Naive thymus-derived CD8-positive, alpha-beta T cell (primary cell): ENCODE results near the gene COL7A1. TPM values are rescaled to one million over a fixed set of nuclear protein-coding genes. Genes with fewer than 3 reads are reported as not detected.
A peak's percentile ranks its signal among the peaks of the same experiment; 100 is the strongest.

Source experiments
- ATAC-seq, 2 donors: fragments of 150-1000 bp; cut with Tn5 transposase in 1 of 2; sonication (Bioruptor Pico), chemical (Tn5 transposase) in 1 of 2; 1 replicate in 1 of 2; 2 replicates in 1 of 2; pipeline ENCODE4 v1.10.0; 2021; ENCODE audit warnings: mild to moderate bottlenecking in 2 of 2, moderate library complexity in 2 of 2
- POLR2A ChIA-PET: fragments of 350-600 bp; sonication (Branson Sonifier 250); formaldehyde crosslinking; loops from one replicate; lab custom pipeline; 2021; ENCODE audit warnings: antibody characterized with exemption; lab: Charles Lee
- DNase-seq, 10 donors: peaks; one replicate each; pipeline versions ENCODE4 v3.0.0 to v3.0.0-alpha.2; 2020 to 2022
- H3K27ac Mint-ChIP-seq, 10 donors: one replicate each; pipeline ENCODE4 v1.8.0; 2020 to 2022; ENCODE audit warnings: mild to moderate bottlenecking in 10 of 10, mixed read lengths in 10 of 10, moderate library complexity in 4 of 10, inconsistent platforms in 1 of 10
- H3K27me3 Mint-ChIP-seq, 5 donors: one replicate each; pipeline ENCODE4 v1.8.0; 2021 to 2022; ENCODE audit warnings: mixed read lengths in 5 of 5
- H3K36me3 Mint-ChIP-seq, 3 donors: one replicate each; pipeline ENCODE4 v1.8.0; 2020 to 2022; ENCODE audit warnings: mixed read lengths in 3 of 3, mild to moderate bottlenecking in 2 of 3, inconsistent platforms in 1 of 3
- H3K4me1 Mint-ChIP-seq, 4 donors: one replicate each; pipeline ENCODE4 v1.8.0; 2021 to 2022; ENCODE audit warnings: mixed read lengths in 4 of 4
- H3K4me3 Mint-ChIP-seq, 10 donors: one replicate each; pipeline ENCODE4 v1.8.0; 2020 to 2022; ENCODE audit warnings: mild to moderate bottlenecking in 10 of 10, mixed read lengths in 10 of 10, moderate library complexity in 6 of 10, inconsistent platforms in 1 of 10
- H3K9me3 Mint-ChIP-seq, 9 donors: one replicate each; pipeline ENCODE4 v1.8.0; 2020 to 2022; ENCODE audit warnings: mixed read lengths in 9 of 9, mild to moderate bottlenecking in 3 of 9, inconsistent platforms in 1 of 9, moderate library complexity in 1 of 9
- polyA plus RNA-seq, 3 donors: library from polyadenylated mRNA; unstranded; fragments of 300-500 nt; fragmentation: Illumina TruSeq; gene quantifications; one replicate each; pipeline ENCODE4 v1.2.3, GENCODE V29; 2021
- total RNA-seq, 8 experiments: library from RNA in 2 of 8; stranded (reverse) in 2 of 8; gene quantifications; one replicate each; pipeline ENCODE4 v1.2.3 and lab custom pipeline; 2021 to 2026

The COL7A1 gene
- total and polyA plus RNA-seq, 5 experiments from 2014 or later: 0.27 to 1.8 (median 1.6) TPM; not detected in 2

- H3K9me3 Mint-ChIP-seq: no peaks in the 10 kb centered on the region
- H3K27ac Mint-ChIP-seq: peak overlapping the region in 7 of 10 donors; percentile 9 to 74 (median 37)
- H3K36me3 Mint-ChIP-seq: no peaks in the 10 kb centered on the region
- H3K27me3 Mint-ChIP-seq: no peaks in the 10 kb centered on the region
- DNase-seq (no peak), ATAC-seq (no peak)
- peaks cover 0 to 11% (median 2%) of the 10 kb centered on the region in 4 donors for H3K4me1 Mint-ChIP-seq
- H3K4me3 Mint-ChIP-seq: no peak overlapping the region
- POLR2A ChIA-PET: no interaction called here
Observed at GRCh38 chr3:48565591-48566400, 29.3 kb downstream of the COL7A1 start.

- no peak for ATAC-seq
Observed at GRCh38 chr3:48565186-48565585, 29.9 kb downstream of the COL7A1 start.

DNA sequence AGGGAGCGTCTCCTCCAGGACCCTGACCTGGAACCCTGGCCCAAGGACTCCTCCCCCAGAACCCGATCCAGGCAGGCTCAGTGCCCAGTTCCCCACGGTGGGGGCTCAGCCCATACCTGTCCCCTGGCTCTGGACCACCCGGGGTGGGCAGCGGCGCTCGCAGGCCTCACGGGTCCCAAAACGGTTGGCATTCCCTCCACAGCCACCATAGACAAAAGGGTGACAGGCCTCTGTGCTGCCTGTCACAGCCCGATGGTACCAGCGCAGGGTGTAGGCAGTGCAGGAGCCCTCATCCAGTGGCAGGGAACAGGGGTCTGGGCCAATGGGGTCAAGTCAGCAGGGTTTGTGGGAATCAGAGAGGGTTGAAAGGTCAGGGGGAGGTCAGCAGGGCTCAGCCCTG is 30.5 kb downstream of the COL7A1 start:
- Mint-ChIP-seq H3K27ac (no peak overlapping the region), H3K4me1 (peaks cover 0 to 19% (median 4%) of the 10 kb centered on the region in 4 donors), H3K9me3 (no peaks in the 10 kb centered on the region), H3K36me3 (no peaks in the 10 kb centered on the region), H3K4me3 (no peak overlapping the region), H3K27me3 (no peaks in the 10 kb centered on the region)
- ATAC-seq (no peak), DNase-seq (no peak)
- POLR2A ChIA-PET: no interaction called here

More at GRCh38 chr3:48565186-48565585, 29.9 kb downstream of the COL7A1 start:
- no peak overlapping the region for H3K4me3 Mint-ChIP-seq
- DNase-seq: no peak
- POLR2A ChIA-PET: no interaction called here
- peaks cover 0 to 16% (median 2%) of the 10 kb centered on the region in 4 donors for H3K4me1 Mint-ChIP-seq
- no peaks in the 10 kb centered on the region for H3K9me3 Mint-ChIP-seq
- no peaks in the 10 kb centered on the region for H3K27me3 Mint-ChIP-seq
- H3K27ac Mint-ChIP-seq: peak overlapping the region in 5 of 10 donors; percentile 9 to 74 (median 16)
- H3K36me3 Mint-ChIP-seq: no peaks in the 10 kb centered on the region

DNA sequence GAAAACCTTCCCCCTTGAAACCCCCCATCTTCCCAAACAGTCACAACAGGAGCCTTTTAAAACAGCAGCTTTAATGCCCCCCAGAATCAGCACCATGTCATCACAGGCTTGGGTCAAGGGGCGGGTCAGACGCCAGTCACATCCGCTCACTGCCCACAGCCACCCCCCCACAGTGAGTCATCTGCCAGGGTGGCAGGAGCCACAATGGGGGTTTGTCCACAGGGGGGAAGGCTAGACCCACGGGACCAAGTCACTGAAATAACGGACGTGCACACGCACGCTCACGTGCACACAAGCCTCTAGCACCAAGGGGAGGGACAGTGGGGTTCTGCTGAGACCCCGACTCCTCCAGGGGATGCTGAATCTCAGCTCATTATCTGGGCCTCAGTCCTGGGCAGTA is 31.1 kb downstream of the COL7A1 start:
- no peak for ATAC-seq

DNA sequence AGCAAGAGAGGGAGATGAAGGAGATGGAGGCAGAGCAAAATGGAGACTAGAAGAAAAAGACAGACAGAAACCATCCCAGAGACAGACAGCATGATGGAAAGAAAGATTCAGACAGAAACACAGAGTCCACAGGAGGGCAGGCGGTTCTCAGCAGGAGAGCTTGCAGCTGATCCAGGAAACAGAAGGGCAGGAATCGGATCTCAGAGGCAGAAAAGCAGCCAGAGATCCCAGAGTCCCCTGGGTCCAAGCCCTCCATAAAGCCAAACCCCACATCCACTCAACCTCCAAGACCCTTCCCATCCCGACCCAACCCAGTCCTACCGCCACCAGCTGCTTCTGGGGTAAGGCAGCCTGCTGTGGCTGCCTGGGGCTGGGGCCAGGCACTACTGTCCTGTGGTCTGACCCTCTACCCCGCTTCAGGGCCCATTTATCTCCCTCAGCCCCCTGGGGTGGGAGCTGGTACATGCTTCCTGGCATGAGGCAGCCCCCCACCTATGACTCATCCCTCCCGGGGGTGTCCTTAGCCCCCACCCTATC is 31.7 kb downstream of the COL7A1 start, which contains the start of gene UCN2:
UCN2 (minus strand) TSS at position 400 of the 537 bp plus-strand sequence. CDS start 657 bp downstream, outside the sequence.
- ATAC-seq: no peak
- Mint-ChIP-seq H3K4me3 (no peak within 1 kb of the TSS), H3K4me1 (peaks cover 5 to 30% (median 8%) of the 10 kb centered on the region in 4 donors), H3K9me3 (no peaks in the 10 kb centered on the region), H3K27me3 (no peaks in the 10 kb centered on the region), H3K36me3 (no peaks in the 10 kb centered on the region), H3K27ac (peak within 1 kb of the TSS in 3 of 10 donors; percentile 33 to 53 (median 45))
- POLR2A ChIA-PET: no interaction called here
- DNase-seq: no peak

More for the DNA sequence above, 31.1 kb downstream of the COL7A1 start:
- POLR2A ChIA-PET: no interaction called here
- Mint-ChIP-seq H3K4me1 (peaks cover 0 to 24% (median 4%) of the 10 kb centered on the region in 4 donors), H3K27ac (peak overlapping the region in 1 of 10 donors; percentile 33), H3K4me3 (no peak overlapping the region), H3K36me3 (no peaks in the 10 kb centered on the region), H3K9me3 (no peaks in the 10 kb centered on the region), H3K27me3 (no peaks in the 10 kb centered on the region)
- peak in 2 of 10 donors; percentile 15 for DNase-seq

DNA sequence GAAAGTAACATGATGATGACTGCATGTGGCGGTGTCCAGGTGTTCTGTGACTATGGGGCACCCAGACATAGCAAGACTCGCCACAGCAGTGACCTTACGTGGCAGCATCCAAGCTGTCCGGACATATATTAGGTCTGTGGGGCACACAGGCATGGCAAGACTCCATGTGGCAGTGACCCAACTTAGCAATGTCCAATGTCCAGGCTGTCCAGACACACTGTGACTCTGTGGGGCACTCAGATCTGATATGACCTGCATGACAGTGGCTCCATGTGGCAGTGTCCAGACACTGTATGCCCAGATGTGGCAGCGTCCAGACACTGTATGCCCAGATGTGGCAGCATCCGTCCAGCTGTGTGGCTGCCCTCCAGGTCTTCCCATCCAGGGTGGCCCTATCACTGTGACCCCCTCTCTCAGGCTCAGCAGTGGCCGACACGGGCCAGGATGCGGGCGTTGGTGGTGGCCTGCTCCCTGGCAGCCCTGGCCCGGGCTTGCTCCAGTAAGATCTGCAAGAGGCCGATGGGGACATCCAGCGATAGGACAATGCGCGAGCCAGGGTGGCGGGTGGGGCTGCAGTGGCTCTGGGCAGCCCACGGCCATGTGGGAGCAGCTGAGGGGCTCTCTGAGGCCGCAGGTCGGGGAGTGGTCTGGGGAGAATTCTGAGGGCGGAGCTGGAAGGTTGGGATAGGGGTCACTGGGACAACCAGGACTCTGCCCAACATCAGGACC is 32.6 kb downstream of the COL7A1 start:
- Mint-ChIP-seq H3K4me3 (no peak overlapping the region), H3K27ac (no peak overlapping the region), H3K9me3 (no peaks in the 10 kb centered on the region), H3K4me1 (peaks cover 10 to 36% (median 12%) of the 10 kb centered on the region in 4 donors), H3K27me3 (no peaks in the 10 kb centered on the region), H3K36me3 (no peaks in the 10 kb centered on the region)
- POLR2A ChIA-PET: interaction anchor here (0.6 kb wide), 1 partner anchor 18 kb away, joined by 3 read pairs; no protein-coding TSS in a partner anchor
- DNase-seq (no peak), ATAC-seq (no peak)

DNA sequence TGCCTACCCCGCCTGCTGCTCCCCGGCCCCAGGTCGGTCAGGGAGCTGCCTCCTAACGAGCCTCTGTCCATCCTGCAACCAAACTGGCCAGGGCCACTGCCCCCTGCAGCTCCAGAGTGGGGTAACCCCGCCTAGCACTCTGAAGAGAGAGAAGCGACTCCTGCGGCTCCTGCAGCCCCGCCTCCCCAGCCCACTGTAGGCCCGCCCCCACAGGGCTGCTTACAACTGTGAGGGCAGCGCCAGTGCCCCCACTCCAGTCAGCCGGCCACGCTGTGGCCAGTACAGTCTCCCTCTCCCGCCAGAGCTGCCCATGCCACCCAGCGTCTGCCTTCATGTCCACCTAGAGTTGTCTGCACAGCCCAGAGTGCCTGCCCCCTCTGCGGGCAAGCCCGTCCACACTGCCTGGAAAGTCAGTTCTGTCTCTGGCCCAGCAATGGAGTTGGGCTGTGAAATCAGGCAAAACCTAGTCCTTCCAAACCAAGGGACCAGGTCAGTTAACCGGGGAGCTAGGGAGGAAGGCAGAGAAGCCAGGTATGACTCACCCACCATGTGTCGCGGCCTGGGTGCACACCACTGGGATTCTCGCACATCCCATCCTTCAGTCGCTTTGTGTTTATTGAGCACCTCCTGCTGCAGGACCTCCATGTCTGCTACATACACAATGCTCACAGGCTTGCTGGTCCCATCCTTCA is 33.9 kb downstream of the COL7A1 start:
- Mint-ChIP-seq H3K4me1 (peaks cover 13 to 40% (median 19%) of the 10 kb centered on the region in 4 donors), H3K9me3 (no peaks in the 10 kb centered on the region), H3K4me3 (peak overlapping the region in 1 of 10 donors; percentile 15), H3K27ac (no peak overlapping the region), H3K27me3 (no peaks in the 10 kb centered on the region), H3K36me3 (no peaks in the 10 kb centered on the region)
- DNase-seq (no peak), ATAC-seq (no peak)
- POLR2A ChIA-PET: interaction anchor here (1.1 to 1.5 kb wide), 2 partner anchors 13 to 160 kb away, joined by 3 to 7 read pairs; no protein-coding TSS in a partner anchor

GRCh38 chr3:48560648-48561018 is 34.5 kb downstream of the COL7A1 start:
- DNase-seq (no peak), ATAC-seq (no peak)
- Mint-ChIP-seq H3K36me3 (no peaks in the 10 kb centered on the region), H3K4me1 (peaks cover 14 to 43% (median 20%) of the 10 kb centered on the region in 4 donors), H3K4me3 (no peak overlapping the region), H3K9me3 (no peaks in the 10 kb centered on the region), H3K27me3 (no peaks in the 10 kb centered on the region), H3K27ac (no peak overlapping the region)
- POLR2A ChIA-PET: interaction anchor here (1.1 to 1.5 kb wide), 2 partner anchors 13 to 159 kb away, joined by 3 to 7 read pairs; no protein-coding TSS in a partner anchor

DNA sequence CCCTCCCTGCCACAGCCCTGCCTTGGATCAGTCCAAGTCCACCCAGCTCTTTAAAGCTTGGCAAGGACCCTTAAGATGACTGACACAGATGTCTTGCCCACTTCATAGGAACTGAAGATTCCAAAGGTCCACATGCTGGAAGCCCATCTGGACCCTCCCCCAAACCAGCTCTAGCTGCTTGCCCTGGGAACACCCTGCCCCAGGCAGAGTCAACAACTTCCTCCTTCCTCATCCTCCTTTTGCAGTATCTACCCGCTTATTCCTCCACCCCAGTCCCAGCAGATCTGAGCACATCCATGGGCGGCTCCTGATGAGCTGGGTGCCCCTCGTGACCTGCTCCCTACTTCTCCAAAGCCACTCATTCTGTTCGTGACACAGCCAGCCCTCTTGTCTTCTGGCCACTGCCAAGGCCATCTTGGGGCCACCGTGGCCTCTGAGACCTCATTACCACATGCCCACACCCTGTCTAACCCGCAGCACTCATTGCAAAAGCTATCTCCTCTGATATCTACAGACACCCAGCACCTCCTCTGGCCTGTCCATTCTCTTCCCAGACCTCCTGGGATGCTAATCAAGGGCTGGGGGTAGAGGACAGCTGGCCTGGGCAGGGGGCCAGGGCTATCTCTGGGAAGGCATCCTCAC is 36.5 kb downstream of the COL7A1 start:
- DNase-seq: peak in 1 of 10 donors; percentile 11
- Mint-ChIP-seq H3K4me1 (peaks cover 13 to 41% (median 23%) of the 10 kb centered on the region in 4 donors), H3K27me3 (no peaks in the 10 kb centered on the region), H3K36me3 (no peaks in the 10 kb centered on the region), H3K9me3 (no peaks in the 10 kb centered on the region), H3K4me3 (peak overlapping the region; percentile 10 to 94 (median 75)), H3K27ac (peak overlapping the region in 4 of 10 donors; percentile 7 to 58 (median 18))
- POLR2A ChIA-PET: interaction anchor here (0.6 to 2.2 kb wide), 6 partner anchors 95 to 1058 kb away, joined by 3 to 13 read pairs (median 4); partner anchors contain the start of genes CCDC51 and TMA7
- ATAC-seq: no peak

GRCh38 chr3:48556796-48557626 is 38.1 kb downstream of the COL7A1 start, which contains the start of gene PFKFB4:
Gene PFKFB4, minus strand, starts transcription at chr3:48556803. Its CDS starts 26 bp downstream, at chr3:48556777.
- H3K36me3 Mint-ChIP-seq: no peaks in the 10 kb centered on the region
- peak; percentile 97 to 100 (median 99) for DNase-seq
- H3K4me1 Mint-ChIP-seq: peaks cover 12 to 41% (median 23%) of the 10 kb centered on the region in 4 donors

More at GRCh38 chr3:48556796-48557626, 38.1 kb downstream of the COL7A1 start, which contains the start of gene PFKFB4:
- H3K27ac Mint-ChIP-seq: peak within 1 kb of the TSS; percentile 12 to 89 (median 74)
- POLR2A ChIA-PET: interaction anchor here (0.7 to 2.4 kb wide), 12 partner anchors 11 to 368 kb away, joined by 3 to 13 read pairs (median 5); partner anchors contain the start of genes ATRIP, CCDC51, NME6 and TMA7
- H3K27me3 Mint-ChIP-seq: no peaks in the 10 kb centered on the region
- peak within 1 kb of the TSS; percentile 80 to 96 (median 88) for H3K4me3 Mint-ChIP-seq
- no peaks in the 10 kb centered on the region for H3K9me3 Mint-ChIP-seq
- peak; percentile 90 to 92 for ATAC-seq
